ENCODE data around the gene PTPRN2. TPM values are rescaled to one million over a fixed set of nuclear protein-coding genes. Genes with fewer than 3 reads are reported as not detected.

The PTPRN2 gene
- total RNA-seq, 4 donors from 2014 or later: 14.9 to 34.3 (median 21.3) TPM

DNA sequence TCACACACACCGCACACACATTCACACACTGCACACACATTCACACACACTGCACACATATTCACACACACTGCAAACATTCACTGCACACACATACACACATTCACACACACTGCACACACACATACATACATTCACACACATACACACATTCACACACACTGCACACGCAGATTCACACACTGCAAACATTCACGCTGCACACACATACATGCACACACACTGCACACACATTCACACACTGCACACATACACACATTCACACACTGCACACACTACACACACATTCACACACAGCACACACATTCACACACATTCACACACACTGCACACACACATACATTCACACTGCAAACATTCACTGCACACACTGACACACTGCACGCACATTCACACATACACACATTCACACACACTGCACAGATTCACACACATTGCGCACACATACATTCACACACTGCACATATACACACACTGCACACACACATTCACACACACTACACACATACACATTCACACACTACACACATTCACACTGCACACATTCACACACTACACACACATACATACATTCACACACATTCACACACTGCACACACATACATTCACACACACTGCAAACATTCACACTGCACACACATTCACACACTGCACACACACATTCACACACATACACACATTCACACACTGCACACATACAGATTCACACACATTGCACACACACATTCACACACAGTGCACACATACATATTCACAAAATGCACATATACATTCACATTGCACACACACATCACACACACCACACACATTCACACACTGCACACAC is 325.1 kb downstream of the PTPRN2 start:
- H3K4me1 ChIP-seq: peaks cover 0 to 25% (median 0%) of the 10 kb centered on the region in 4 donors
- H3K4me3 ChIP-seq: no peak overlapping the region
- peaks cover 0 to 5% (median 0%) of the 10 kb centered on the region in 4 donors for H3K9me3 ChIP-seq
- H3K27ac ChIP-seq: no peak overlapping the region
- DNase-seq: no peak
- H3K27me3 ChIP-seq: no peaks in the 10 kb centered on the region
- TF ChIP-seq, protein P1, sequence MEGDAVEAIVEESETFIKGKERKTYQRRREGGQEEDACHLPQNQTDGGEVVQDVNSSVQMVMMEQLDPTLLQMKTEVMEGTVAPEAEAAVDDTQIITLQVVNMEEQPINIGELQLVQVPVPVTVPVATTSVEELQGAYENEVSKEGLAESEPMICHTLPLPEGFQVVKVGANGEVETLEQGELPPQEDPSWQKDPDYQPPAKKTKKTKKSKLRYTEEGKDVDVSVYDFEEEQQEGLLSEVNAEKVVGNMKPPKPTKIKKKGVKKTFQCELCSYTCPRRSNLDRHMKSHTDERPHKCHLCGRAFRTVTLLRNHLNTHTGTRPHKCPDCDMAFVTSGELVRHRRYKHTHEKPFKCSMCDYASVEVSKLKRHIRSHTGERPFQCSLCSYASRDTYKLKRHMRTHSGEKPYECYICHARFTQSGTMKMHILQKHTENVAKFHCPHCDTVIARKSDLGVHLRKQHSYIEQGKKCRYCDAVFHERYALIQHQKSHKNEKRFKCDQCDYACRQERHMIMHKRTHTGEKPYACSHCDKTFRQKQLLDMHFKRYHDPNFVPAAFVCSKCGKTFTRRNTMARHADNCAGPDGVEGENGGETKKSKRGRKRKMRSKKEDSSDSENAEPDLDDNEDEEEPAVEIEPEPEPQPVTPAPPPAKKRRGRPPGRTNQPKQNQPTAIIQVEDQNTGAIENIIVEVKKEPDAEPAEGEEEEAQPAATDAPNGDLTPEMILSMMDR (IDR thresholded peaks at IDR 0.05): no peak
- no peak for TF ChIP-seq POLR2A (IDR thresholded peaks at IDR 0.05)
- no peaks in the 10 kb centered on the region for H3K36me3 ChIP-seq

DNA sequence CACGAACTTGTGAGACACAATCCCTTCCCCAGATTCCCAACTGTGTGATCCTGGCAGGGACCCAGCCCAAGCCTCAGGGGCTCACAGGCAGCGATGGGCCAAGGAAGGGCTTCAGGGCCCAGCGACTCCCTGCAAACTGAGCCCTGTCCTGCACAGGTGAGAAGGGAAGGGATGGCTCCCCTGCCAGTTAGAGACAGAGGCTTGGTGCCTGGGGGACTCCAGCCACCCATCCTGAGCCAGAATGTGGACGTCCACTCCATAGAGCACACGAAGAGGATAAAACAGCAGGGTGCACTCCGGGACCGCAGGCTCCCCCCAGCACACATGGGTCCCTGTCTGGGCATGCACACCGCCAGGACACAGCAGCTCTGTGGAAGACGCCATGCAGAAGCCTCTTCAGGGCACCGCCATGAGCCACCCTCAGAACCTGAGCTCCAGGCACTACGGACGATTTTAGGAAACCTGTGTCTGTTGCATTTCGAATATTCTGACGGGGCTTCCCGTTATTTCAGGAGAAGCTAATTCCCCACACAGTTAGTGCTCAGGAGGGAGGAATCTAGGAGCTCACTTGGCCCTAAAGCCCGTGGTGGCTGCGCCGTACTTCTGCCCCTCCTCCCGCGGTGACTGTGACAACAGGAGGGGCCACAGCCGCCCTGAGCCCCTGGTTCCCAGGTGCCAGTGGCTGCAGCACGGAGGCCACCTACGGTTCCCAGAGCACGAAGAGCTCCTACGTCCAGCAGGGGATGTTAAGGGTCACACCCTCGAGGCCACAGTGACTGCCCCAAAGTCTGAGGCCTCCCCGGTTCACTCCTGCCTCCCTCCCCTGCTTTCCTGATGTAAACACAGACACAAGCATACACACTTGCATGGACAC is 326.0 kb downstream of the PTPRN2 start:
- Histone ChIP-seq H3K4me1 (peaks cover 0 to 16% (median 0%) of the 10 kb centered on the region in 4 donors), H3K36me3 (no peaks in the 10 kb centered on the region), H3K4me3 (no peak overlapping the region), H3K9me3 (peaks cover 0 to 5% (median 0%) of the 10 kb centered on the region in 4 donors), H3K27ac (no peak overlapping the region), H3K27me3 (no peaks in the 10 kb centered on the region)
- peak in 1 of 3 donors; percentile 29 for DNase-seq
- TF ChIP-seq, protein P1 (IDR thresholded peaks at IDR 0.05): no peak
- TF ChIP-seq POLR2A (IDR thresholded peaks at IDR 0.05): no peak

DNA sequence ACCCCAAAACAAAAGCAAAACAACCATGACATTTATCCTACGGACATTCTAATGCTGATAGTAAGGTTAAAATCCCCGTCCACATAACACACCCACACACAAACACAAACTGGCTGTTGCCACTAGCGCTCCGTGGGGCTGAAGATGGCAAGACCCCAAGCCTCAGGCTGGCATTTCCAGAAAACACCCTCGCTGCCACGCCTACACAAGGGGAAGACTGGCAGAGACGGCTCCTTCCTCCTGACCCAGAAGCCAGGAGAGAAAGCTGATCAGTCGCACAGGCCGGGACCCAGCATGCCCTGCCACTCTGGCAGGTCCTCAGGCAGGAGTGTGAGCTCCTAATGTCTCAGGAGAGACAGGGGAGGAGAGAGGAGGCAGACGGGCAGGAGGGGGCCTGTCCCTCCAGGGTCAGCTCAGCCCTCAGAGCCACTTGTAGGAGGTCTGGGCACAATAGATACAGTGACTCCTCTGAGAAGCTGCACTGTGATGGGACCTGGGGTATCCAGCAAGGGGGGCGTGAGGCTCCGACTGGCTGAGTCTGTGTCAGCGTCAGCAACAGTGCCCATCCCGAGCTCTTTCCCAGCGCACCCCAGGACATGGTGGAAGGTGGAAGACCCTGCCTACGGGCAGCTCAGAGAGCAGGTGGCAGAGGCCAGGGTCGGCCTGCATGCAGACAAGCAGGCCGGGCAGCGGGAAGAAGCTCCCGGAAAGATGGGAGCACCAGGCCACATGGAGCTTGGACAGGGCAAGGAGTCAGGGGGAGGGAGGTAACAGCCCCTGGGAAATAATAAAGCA is 326.9 kb downstream of the PTPRN2 start:
- Histone ChIP-seq H3K4me1 (peaks cover 0 to 16% (median 0%) of the 10 kb centered on the region in 4 donors), H3K9me3 (peaks cover 0 to 5% (median 0%) of the 10 kb centered on the region in 4 donors), H3K36me3 (no peaks in the 10 kb centered on the region), H3K27ac (no peak overlapping the region), H3K4me3 (no peak overlapping the region), H3K27me3 (no peaks in the 10 kb centered on the region)
- TF ChIP-seq, protein P1 (IDR thresholded peaks at IDR 0.05): no peak
- no peak for TF ChIP-seq POLR2A (IDR thresholded peaks at IDR 0.05)
- no peak for DNase-seq

DNA sequence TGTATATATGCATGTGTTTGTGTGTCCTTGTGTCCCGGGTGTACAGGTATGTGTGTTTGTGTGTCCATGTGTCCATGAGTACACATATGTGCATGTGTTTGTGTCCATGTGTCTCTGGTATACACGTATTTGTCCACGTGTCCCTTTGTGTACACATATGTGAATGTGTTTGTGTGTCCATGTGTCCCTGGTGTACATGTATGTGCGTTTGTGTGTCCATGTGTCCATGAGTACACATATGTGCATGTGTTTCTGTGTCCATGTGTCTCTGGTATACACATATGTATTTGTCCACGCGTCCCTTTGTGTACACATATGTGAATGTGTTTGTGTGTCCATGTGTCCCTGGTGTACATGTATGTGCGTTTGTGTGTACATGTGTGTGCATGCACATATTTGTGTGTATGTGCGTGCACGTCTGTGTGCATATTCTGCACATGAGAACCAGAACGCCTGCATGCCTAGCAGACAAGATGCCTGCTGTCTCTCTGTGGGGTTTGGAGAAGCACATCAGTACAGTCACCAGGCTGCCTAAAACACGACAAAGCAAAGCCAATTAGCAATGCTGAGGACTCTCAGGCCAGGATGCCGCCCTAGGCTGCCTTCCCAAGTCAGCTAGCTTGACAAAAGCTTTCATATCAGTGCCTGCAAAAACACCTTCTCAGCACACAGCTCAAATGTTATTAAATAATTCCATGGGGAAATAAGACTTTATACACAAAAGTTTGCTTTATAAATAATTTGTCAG is 327.8 kb downstream of the PTPRN2 start:
- no peak overlapping the region for H3K27ac ChIP-seq
- TF ChIP-seq, protein P1 (IDR thresholded peaks at IDR 0.05): no peak
- no peak for TF ChIP-seq POLR2A (IDR thresholded peaks at IDR 0.05)
- H3K27me3 ChIP-seq: no peaks in the 10 kb centered on the region
- H3K4me3 ChIP-seq: no peak overlapping the region
- H3K4me1 ChIP-seq: peaks cover 0 to 13% (median 0%) of the 10 kb centered on the region in 4 donors
- H3K9me3 ChIP-seq: peaks cover 0 to 5% (median 0%) of the 10 kb centered on the region in 4 donors
- no peak for DNase-seq
- no peaks in the 10 kb centered on the region for H3K36me3 ChIP-seq
